Activated T-cell treated with anti-CD3 and anti-CD28 coated beads for 1 hour (primary cell): ENCODE measurements around the gene REEP1.

ENCODE experiments used
- DNase-seq: peaks from one replicate; pipeline ENCODE4 v3.0.0-alpha.2; 2020; ENCODE audit warnings: low read depth

Gene REEP1, protein sequence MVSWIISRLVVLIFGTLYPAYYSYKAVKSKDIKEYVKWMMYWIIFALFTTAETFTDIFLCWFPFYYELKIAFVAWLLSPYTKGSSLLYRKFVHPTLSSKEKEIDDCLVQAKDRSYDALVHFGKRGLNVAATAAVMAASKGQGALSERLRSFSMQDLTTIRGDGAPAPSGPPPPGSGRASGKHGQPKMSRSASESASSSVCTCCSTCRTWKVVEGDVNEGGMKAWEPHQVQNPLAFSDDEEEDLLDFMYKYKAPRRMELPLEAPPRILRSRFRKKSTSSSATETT

GRCh38 chr2:86337244-86337835 lies at the start of gene REEP1:
TSS of gene REEP1 (minus strand) at chr2:86337626. CDS start at chr2:86337510, 116 bp downstream.
- DNase-seq, result no peak

DNA sequence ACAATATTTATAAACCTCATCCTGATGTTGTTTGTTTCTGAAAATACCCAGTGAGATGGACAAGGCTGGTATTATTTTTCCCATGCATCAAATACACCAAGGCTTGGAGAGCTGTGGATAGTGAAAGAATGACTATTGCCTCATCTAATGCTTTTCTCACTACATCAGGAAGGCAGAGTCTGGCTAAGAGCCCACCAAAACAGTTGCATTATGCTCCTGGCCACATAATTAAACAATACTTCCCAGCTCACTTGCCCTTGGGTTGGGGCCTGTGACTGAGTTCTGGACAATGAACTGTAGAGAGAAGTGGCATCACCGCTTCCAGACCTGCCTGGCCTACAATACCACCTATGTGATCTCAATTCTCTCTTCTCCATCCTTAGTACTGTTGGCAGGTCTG lies 46.4 kb upstream of the REEP1 start:
- DNase-seq, result no peak

- no peak for DNase-seq
Measured at GRCh38 chr2:86382698-86383097, 45.3 kb upstream of the REEP1 start.

DNA sequence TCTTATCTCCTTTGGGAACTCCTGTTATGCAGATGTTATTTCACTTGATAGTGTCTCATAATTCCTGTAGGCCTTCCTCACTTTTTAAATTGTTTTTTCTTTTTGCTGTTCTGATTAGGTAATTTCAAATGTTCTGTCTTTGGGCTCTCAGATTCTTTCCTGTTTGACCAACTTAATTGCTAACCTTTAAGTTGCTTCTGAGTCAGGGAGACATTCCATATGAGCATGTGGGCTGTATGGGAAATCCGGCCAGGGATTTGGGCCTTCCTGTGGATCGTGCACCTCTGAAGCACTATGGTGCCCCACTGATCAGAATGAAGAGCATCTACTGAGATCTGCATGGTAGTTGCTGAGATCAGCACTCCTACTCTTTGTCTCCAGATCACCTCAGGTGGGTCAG lies 44.7 kb upstream of the REEP1 start:
- DNase-seq, result no peak

DNA sequence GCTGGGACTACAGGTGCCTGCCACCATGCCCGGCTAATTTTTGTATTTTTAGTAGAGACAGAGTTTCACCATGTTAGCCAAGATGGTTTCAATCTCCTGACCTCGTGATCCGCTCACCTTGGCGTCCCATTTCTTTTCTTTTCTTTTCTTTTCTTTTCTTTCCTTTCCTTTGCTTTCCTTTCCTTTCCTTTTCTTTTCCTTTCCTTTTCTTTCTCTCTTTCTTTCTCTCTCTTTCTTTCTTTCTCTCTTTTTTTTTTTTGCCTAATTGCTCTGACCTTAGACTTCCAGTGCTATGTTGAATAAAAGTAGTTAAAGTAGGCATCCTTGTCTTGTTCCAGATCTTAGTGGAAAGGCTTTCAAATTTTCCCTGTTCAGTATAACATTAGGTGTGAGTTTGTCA lies 41.0 kb upstream of the REEP1 start:
- no peak for DNase-seq

DNA sequence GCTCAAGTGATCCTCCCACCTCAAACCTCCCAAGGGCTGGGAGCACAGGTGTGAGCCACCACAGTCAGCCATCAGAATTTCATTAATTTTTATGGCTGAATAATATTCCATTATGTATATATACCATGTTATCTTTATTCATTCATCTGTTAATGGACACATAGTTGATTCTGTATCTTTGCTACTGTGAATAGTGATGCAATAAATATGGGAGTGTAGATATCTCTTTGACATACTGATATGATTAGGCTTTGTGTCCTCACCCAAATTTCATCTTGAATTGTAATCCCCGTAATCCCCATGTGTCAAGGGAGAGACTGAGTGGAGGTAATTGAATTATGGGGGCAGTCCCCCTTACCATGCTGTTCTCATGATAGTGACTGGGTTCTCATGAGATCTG lies 38.2 kb upstream of the REEP1 start:
- DNase-seq, result no peak

DNA sequence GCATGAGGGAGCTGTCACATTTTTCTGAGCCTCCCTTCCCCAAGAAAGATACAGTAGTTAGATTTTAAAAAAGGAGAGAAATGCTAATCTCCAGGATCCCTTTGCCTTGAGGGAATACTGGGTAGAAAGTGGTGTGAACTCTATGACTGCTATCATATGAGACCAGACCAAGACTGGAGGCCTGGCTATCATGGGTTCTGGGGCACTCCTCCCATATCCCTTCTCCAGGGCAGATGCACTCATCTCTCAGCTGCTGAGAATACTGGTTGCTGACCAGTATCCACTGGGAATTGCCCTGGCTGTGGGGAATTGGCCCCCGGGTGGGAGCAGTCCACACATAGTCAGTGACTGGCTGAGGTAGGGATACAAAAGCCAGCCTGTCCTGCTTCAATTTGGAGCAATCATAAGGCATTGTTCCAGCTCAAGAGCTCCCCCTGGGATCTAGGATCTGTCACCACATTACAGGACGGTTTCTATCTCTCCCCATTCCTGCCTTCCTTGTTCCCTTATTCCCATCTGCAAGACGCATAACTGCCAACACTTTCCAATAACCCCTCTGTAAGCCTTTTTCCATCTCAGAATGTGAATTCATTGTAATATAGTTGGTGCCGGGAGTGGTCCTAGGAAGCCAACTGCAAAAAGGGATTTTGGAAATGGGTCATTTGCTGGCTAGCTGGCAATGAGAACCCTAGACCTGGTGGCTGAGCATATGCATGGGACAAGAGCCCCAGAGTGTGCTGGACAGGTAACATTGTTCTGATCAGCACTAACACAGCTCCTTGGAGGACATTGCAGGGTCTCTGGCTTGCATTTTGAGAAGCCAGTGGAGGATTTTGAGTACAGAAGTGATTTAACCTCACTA lies 35.4 kb upstream of the REEP1 start:
- DNase-seq, result no peak

DNA sequence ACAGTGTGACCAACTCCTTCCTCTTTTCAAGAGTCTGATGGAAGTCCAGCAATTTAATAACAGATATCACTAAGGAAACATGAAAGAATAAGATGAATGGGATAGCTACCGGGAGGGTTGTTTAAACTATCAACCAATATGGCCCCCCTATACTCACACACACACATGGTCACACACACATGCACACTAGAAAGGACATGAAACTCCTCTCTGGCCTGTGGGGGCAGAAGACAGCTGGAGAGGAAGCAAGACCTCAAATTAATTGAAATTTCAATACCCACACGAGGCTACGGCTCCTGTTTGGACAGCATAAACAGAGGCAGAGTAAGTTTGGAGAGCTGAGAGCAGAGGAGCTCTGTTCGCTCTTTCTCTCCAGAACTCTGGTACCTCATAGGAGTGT lies 34.7 kb upstream of the REEP1 start:
- no peak for DNase-seq

GRCh38 chr2:86371527-86371926 lies 34.1 kb upstream of the REEP1 start:
- DNase-seq, result no peak

- no peak for DNase-seq
Measured at GRCh38 chr2:86370579-86370978, 33.2 kb upstream of the REEP1 start.

- peak; percentile 22 for DNase-seq
Measured at GRCh38 chr2:86368161-86368824, 30.9 kb upstream of the REEP1 start.

GRCh38 chr2:86367499-86367777 lies 30.0 kb upstream of the REEP1 start:
- no peak for DNase-seq

DNA sequence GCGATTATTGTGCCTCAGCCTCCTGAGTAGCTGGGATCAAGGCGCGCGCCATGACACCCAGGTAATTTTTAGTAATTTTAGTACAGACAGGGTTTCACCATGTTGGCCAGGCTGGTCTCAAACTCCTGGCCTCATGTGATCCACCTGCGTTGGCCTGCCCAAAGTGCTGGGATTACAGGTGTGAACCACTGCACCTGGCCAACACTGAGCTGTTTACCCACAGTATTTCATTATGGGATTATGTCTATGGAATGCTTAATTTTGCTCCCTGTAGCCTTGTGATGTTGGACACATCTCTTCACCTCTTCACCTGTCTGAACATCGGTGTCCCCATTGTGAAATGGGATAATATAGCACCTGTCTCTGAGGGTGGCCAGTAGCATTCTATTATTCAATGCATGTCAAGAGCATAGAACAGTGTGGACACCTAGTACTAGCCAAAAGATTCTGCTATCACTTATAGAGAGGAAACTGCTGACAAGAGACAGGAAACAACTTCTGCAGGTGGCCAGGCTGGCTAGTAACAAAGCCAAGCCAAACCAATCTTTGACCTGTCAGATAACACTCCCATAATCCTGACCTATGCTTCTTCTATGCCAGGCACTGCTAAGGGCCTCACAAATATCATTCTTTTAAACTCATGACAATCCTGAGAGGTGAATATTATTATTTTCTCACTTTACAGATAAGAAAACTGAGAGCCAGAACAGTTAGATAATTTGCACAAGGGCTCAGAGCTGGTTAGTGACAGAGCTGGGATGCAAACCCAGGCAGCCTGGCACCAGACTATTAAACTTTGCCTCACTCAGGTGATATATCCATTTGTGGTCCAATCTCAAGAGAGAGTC lies 29.4 kb upstream of the REEP1 start:
- DNase-seq, result no peak

DNA sequence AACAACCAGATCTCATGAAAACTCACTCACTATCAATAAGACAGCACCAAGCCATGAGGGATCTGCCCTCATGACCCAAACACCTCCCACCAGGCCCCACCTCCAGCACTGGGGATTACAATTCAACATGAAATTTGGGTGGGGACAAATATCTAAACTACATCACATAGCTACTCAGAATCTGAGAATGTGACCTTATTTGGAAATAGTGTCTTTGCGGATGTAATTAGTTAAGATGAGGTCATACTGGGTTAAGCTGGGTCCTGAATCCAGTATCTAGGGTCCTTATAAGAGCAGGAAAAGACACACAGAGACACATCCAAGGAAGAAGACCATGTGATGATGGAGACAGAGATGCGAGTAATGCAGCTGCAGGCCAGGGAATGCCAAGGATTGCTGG lies 27.5 kb upstream of the REEP1 start:
- no peak for DNase-seq

- no peak for DNase-seq
Measured at GRCh38 chr2:86360776-86361175, 23.4 kb upstream of the REEP1 start.

GRCh38 chr2:86358957-86359356 lies 21.5 kb upstream of the REEP1 start:
- DNase-seq, result no peak

DNA sequence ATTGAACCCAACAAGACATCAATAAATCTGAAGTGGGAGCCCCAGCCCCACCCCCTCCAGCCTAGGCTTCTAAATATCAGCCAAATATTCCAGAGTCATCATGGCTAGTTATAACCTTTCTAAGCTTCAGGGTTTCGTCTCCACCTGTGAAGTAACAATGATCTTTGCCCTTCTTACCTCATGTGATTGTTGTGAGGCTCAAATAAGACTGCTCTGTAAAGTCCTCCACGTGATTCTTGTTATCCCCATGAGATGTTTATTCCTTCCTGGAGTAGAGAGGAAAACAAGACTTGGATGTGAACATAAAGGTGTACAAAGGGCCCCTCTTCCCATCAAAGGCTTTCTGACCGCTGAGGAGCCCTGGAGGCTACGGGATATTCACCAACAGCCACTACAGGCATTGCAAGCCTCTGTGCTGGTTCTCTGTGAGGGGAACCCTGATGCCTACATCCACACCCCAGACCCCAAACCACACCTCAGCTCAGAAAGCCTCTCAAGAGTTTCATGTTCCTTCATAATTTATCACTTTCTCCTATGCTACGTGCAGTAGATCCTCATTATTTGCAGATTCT lies 20.1 kb upstream of the REEP1 start:
- DNase-seq, result no peak

DNA sequence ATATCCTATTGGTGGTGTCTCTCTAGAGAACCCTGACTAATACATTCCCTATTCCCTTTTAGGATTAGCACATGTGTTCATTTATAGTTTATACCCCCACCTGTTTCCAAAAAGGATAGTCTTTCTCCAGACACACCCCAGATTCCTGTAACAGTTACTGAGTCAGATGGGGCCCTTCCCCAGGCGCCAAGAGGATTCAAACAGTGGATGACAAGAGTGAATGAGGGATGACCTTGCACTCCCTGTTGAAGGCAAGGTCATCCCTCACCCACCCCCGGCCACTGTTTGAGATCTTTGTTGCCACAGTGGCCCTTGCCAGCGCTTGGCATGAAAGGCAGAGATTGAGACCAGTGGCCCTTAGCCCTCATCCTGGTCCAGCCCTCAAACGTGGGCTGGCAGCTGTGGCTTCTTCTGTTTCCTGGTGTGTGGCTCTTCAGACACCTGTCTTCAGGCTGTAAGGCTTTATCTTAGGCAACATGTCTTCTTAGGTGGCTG lies 15.3 kb upstream of the REEP1 start:
- no peak for DNase-seq

DNA sequence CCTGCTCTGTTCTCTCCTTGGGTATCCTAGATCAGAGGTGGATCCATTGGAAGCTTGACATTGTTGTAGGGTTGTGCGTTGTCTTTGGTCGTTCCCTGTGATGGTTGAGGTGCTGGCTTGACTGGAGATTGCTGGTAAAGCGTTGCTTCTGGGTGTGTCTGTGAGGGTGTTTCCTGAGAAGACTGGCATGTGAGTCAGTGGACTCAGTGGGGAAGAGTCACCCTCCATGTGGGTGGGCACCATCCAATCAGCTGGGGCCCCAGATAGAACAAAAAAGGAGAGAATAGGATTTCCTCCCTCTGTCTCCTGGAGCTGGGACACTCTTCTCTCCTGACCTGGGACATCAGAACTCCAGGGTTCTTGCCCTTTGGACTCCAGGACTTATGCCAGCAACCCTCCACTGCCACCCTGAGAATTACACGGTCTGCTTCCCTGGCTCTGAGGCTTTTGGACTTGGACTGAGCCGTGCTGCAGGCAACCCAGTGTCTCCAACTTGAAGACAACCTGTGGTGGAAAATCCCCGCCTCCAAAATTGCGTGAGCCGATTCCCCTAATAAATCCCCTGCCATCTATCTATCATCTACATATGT lies 14.8 kb upstream of the REEP1 start:
- no peak for DNase-seq

DNA sequence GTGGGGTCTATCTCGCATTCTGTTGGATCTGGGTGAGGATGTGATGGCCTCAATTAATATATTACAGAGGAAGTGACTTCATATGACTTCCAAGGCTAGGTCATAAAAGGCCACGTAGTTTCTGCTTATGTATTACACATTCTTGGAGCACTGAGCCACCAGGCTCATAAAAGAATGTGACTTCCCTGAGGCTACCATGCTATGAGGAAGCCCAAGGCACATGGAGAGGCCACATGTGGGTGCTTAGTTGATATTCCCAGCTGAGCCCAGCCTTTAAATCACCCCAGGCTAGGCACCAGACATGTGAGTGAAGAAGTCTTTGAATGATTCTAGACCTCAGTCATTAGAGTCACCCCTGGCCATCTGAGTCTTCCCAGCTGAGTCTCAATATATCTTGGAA lies 13.3 kb upstream of the REEP1 start:
- DNase-seq, result no peak

- DNase-seq, result no peak
Measured at GRCh38 chr2:86347401-86347800, 10.0 kb upstream of the REEP1 start.
